Ascending aorta (tissue), 2 donors: ENCODE data around the gene ATP11A. TPM values are rescaled to one million over a fixed set of nuclear protein-coding genes. Genes with fewer than 3 reads are reported as not detected.

ENCODE experiments used
- DNase-seq, 2 donors: peaks; one replicate each; pipeline ENCODE4 v3.0.0-alpha.2; 2019; ENCODE audit warnings: low spot score in 2 of 2
- H3K27ac ChIP-seq, 2 donors: fragments of 200-600 bp; sonication (generic); one replicate each; pipeline ENCODE4 v1.5.1; 2016 to 2017; ENCODE audit warnings: mild to moderate bottlenecking in 1 of 2
- H3K27me3 ChIP-seq: fragments of 200-600 bp; sonication (generic); one replicate; pipeline ENCODE4 v1.5.1; 2017
- H3K36me3 ChIP-seq, 2 donors: fragments of 200-600 bp; sonication (generic); one replicate each; pipeline ENCODE4 v1.5.1; 2016
- H3K4me1 ChIP-seq, 2 donors: fragments of 200-600 bp; sonication (generic); one replicate each; pipeline ENCODE4 v1.5.1; 2016 to 2017; ENCODE audit warnings: mild to moderate bottlenecking in 1 of 2
- H3K4me3 ChIP-seq, 2 donors: fragments of 200-600 bp; sonication (generic); one replicate each; pipeline ENCODE4 v1.5.1; 2016 to 2017; ENCODE audit warnings: mild to moderate bottlenecking in 1 of 2
- H3K9me3 ChIP-seq, 2 donors: fragments of 200-600 bp; sonication (generic); one replicate each; pipeline ENCODE4 v1.5.1; 2016
- CTCF ChIP-seq, 3 experiments: fragments of 200-600 bp in 2 of 3; fragments of 450-650 bp in 1 of 3; sonication (generic) in 2 of 3; IDR thresholded peaks; one replicate each; pipeline ENCODE4 v1.5.1; 2016 to 2019; ENCODE audit warnings: antibody characterized with exemption in 3 of 3, mild to moderate bottlenecking in 1 of 3, moderate library complexity in 1 of 3
- intact Hi-C: fragments of 100-400 bp; cut with DNase I; formaldehyde crosslinking; loops from one replicate; pipeline ENCODE4 v1.15.1; 2023
- total RNA-seq: library from RNA; depleted of rRNA; stranded (reverse); fragments of >200 nt; gene quantifications from one replicate; pipeline ENCODE4 v1.1.0, GENCODE V29; 2016

Gene ATP11A
- total RNA-seq, 1 donor from 2014 or later = 50.1 TPM

- no peaks in the 10 kb centered on the region for H3K27me3 ChIP-seq
- H3K4me3 ChIP-seq = no peak overlapping the region
- no peak overlapping the region for H3K27ac ChIP-seq
- no peaks in the 10 kb centered on the region for H3K4me1 ChIP-seq
- H3K36me3 ChIP-seq = peaks cover 32 to 62% of the 10 kb centered on the region in 2 donors
- no peak for DNase-seq
- H3K9me3 ChIP-seq = no peaks in the 10 kb centered on the region
- intact Hi-C loops = no loop called here
- TF ChIP-seq CTCF (IDR thresholded peaks at IDR 0.05) = no peak
Observed at GRCh38 chr13:112831801-112832200, 142.0 kb downstream of the ATP11A start.

GRCh38 chr13:112832811-112833210 is 143.0 kb downstream of the ATP11A start:
- no peak for DNase-seq
- Histone ChIP-seq H3K4me3 (no peak overlapping the region), H3K4me1 (no peaks in the 10 kb centered on the region), H3K27me3 (no peaks in the 10 kb centered on the region), H3K27ac (no peak overlapping the region), H3K9me3 (no peaks in the 10 kb centered on the region), H3K36me3 (peaks cover 30 to 56% of the 10 kb centered on the region in 2 donors)
- intact Hi-C loops = no loop called here
- TF ChIP-seq CTCF (IDR thresholded peaks at IDR 0.05) = no peak

- Histone ChIP-seq H3K9me3 (no peaks in the 10 kb centered on the region), H3K4me1 (no peaks in the 10 kb centered on the region), H3K36me3 (peaks cover 33 to 50% of the 10 kb centered on the region in 2 donors), H3K27ac (no peak overlapping the region), H3K4me3 (no peak overlapping the region), H3K27me3 (no peaks in the 10 kb centered on the region)
- no peak for DNase-seq
- intact Hi-C loops = no loop called here
- TF ChIP-seq CTCF (IDR thresholded peaks at IDR 0.05) = no peak
Observed at GRCh38 chr13:112833551-112834257, 143.9 kb downstream of the ATP11A start.

GRCh38 chr13:112835344-112835743 is 145.5 kb downstream of the ATP11A start:
- Histone ChIP-seq H3K4me1 (no peaks in the 10 kb centered on the region), H3K4me3 (no peak overlapping the region), H3K27ac (no peak overlapping the region), H3K27me3 (no peaks in the 10 kb centered on the region), H3K36me3 (peaks cover 34 to 56% of the 10 kb centered on the region in 2 donors), H3K9me3 (no peaks in the 10 kb centered on the region)
- TF ChIP-seq CTCF (IDR thresholded peaks at IDR 0.05) = no peak
- no peak for DNase-seq
- intact Hi-C loops = no loop called here

- no peak overlapping the region for H3K27ac ChIP-seq
- no peaks in the 10 kb centered on the region for H3K4me1 ChIP-seq
- no peak for TF ChIP-seq CTCF (IDR thresholded peaks at IDR 0.05)
- no peak for DNase-seq
- H3K36me3 ChIP-seq = peaks cover 34 to 56% of the 10 kb centered on the region in 2 donors
- H3K4me3 ChIP-seq = no peak overlapping the region
- intact Hi-C loops = no loop called here
- no peaks in the 10 kb centered on the region for H3K27me3 ChIP-seq
- no peaks in the 10 kb centered on the region for H3K9me3 ChIP-seq
Observed at GRCh38 chr13:112835796-112836195, 146.0 kb downstream of the ATP11A start.
